ENCODE data around the gene ZNHIT3. TPM values are rescaled to one million over a fixed set of nuclear protein-coding genes. Genes with fewer than 3 reads are reported as not detected.

ZNHIT3 gene
- total RNA-seq, 1 donor from 2014 or later, result 35.2 TPM

- intact Hi-C loops (cut with micrococcal nuclease), result no loop called here
These were observed 22.9 kb downstream of the ZNHIT3 start for GRCh38 chr17:36509272-36509985.

- intact Hi-C loops (cut with micrococcal nuclease), result no loop called here
These were observed 24.2 kb downstream of the ZNHIT3 start for GRCh38 chr17:36510636-36511035.

- intact Hi-C loops (cut with micrococcal nuclease), result no loop called here
These were observed 24.7 kb downstream of the ZNHIT3 start for GRCh38 chr17:36511216-36511615.

GRCh38 chr17:36512641-36513040 lies 26.2 kb downstream of the ZNHIT3 start:
- intact Hi-C loops (cut with micrococcal nuclease), result no loop called here

GRCh38 chr17:36514856-36515255 lies 28.4 kb downstream of the ZNHIT3 start:
- intact Hi-C loops (cut with micrococcal nuclease), result no loop called here

GRCh38 chr17:36515837-36516236 lies 29.4 kb downstream of the ZNHIT3 start:
- intact Hi-C loops (cut with micrococcal nuclease), result no loop called here

GRCh38 chr17:36523113-36523512 lies 36.6 kb downstream of the ZNHIT3 start:
- intact Hi-C loops (cut with micrococcal nuclease), result no loop called here

GRCh38 chr17:36524428-36524876 lies 38.0 kb downstream of the ZNHIT3 start:
- intact Hi-C loops (cut with micrococcal nuclease), result no loop called here

GRCh38 chr17:36525113-36525512 lies 38.6 kb downstream of the ZNHIT3 start:
- intact Hi-C loops (cut with micrococcal nuclease), result no loop called here

GRCh38 chr17:36525888-36526287 lies 39.4 kb downstream of the ZNHIT3 start:
- intact Hi-C loops (cut with micrococcal nuclease), result no loop called here

- intact Hi-C loops (cut with micrococcal nuclease), result no loop called here
These were observed 41.3 kb downstream of the ZNHIT3 start for GRCh38 chr17:36527621-36528250.

- intact Hi-C loops (cut with micrococcal nuclease), result no loop called here
These were observed 42.6 kb downstream of the ZNHIT3 start for GRCh38 chr17:36529121-36529520.

GRCh38 chr17:36532435-36532975 lies 46.0 kb downstream of the ZNHIT3 start:
- intact Hi-C loops (cut with micrococcal nuclease), result no loop called here

- intact Hi-C loops (cut with micrococcal nuclease), result loop anchor here (2.0 kb wide), 3 partner anchors 17 to 69 kb away; partner anchors contain the start of gene ZNHIT3
These were observed 47.7 kb downstream of the ZNHIT3 start for GRCh38 chr17:36533935-36534839.

GRCh38 chr17:36534840-36535668 lies 48.6 kb downstream of the ZNHIT3 start, which contains the start of the genes MYO19 and PIGW:
Gene MYO19 (minus strand): TSS chr17:36534868. CDS start chr17:36532538, 2,330 bp downstream.
Gene PIGW (plus strand): TSS chr17:36534987. CDS start chr17:36537102, 2,115 bp downstream.
- intact Hi-C loops (cut with micrococcal nuclease), result loop anchor here (1.0 to 2.0 kb wide), 4 partner anchors 9 to 68 kb away; partner anchors contain the start of genes GGNBP2 and ZNHIT3

GRCh38 chr17:36535669-36536081 lies 49.2 kb downstream of the ZNHIT3 start:
- intact Hi-C loops (cut with micrococcal nuclease), result loop anchor here (1.0 to 2.0 kb wide), 4 partner anchors 9 to 67 kb away; partner anchors contain the start of genes GGNBP2 and ZNHIT3

GRCh38 chr17:36540696-36541095 lies 54.2 kb downstream of the ZNHIT3 start:
- intact Hi-C loops (cut with micrococcal nuclease), result loop anchor here (10.0 kb wide), 1 partner anchor 1064 kb away; the partner anchor contains the start of gene SYNRG

- intact Hi-C loops (cut with micrococcal nuclease), result loop anchor here (10.0 kb wide), 1 partner anchor 1062 kb away; the partner anchor contains the start of gene SYNRG
These were observed 56.3 kb downstream of the ZNHIT3 start for GRCh38 chr17:36542755-36543154.

- intact Hi-C loops (cut with micrococcal nuclease), result loop anchor here (1.0 to 10.0 kb wide), 5 partner anchors 9 to 1061 kb away; partner anchors contain the start of genes DHRS11, MRM1, SYNRG and ZNHIT3
These were observed 57.5 kb downstream of the ZNHIT3 start for GRCh38 chr17:36544044-36544306.
